Activated CD8-positive, alpha-beta memory T cell treated with anti-CD3 and anti-CD28 coated beads for 24 hours (primary cell): Measurements from ENCODE around the gene IL24.

Experiments
- DNase-seq: peaks from one replicate; pipeline ENCODE4 v3.0.0-alpha.2; 2020

The IL24 gene

GRCh38 chr1:206882555-206882954 is 14.7 kb upstream of the IL24 start:
- no peak for DNase-seq

- DNase-seq, result no peak
These were observed 14.1 kb upstream of the IL24 start for GRCh38 chr1:206883160-206883559.

GRCh38 chr1:206883876-206884275 is 13.4 kb upstream of the IL24 start:
- DNase-seq, result no peak

GRCh38 chr1:206885341-206886060 is 11.7 kb upstream of the IL24 start:
- no peak for DNase-seq

GRCh38 chr1:206886831-206887230 is 10.4 kb upstream of the IL24 start:
- DNase-seq, result no peak

GRCh38 chr1:206887701-206888100 is 9.5 kb upstream of the IL24 start:
- DNase-seq, result no peak

GRCh38 chr1:206890125-206891060 is 6.8 kb upstream of the IL24 start:
- DNase-seq, result no peak

- no peak for DNase-seq
These were observed 5.8 kb upstream of the IL24 start for GRCh38 chr1:206891412-206891811.

GRCh38 chr1:206892351-206892984 is 4.8 kb upstream of the IL24 start:
- DNase-seq, result no peak

GRCh38 chr1:206893380-206893779 is 3.9 kb upstream of the IL24 start:
- no peak for DNase-seq

- no peak for DNase-seq
These were observed 1.9 kb upstream of the IL24 start for GRCh38 chr1:206895325-206895724.

- DNase-seq, result no peak
These were observed 1.4 kb upstream of the IL24 start for GRCh38 chr1:206895837-206896242.

GRCh38 chr1:206896261-206896660 is 982 bp upstream of the IL24 start:
- DNase-seq, result no peak

- DNase-seq, result no peak
These were observed 1.1 kb downstream of the IL24 start for GRCh38 chr1:206898089-206898914.

GRCh38 chr1:206898915-206899431 is 1.7 kb downstream of the IL24 start:
- DNase-seq, result no peak

- no peak for DNase-seq
These were observed 2.5 kb downstream of the IL24 start for GRCh38 chr1:206899717-206900116.

- no peak for DNase-seq
These were observed 2.9 kb downstream of the IL24 start for GRCh38 chr1:206900149-206900548.

GRCh38 chr1:206901944-206902343 is 4.7 kb downstream of the IL24 start:
- DNase-seq, result no peak

GRCh38 chr1:206902702-206903101 is 5.5 kb downstream of the IL24 start:
- DNase-seq, result no peak

GRCh38 chr1:206903687-206904086 is 6.4 kb downstream of the IL24 start:
- DNase-seq, result no peak

GRCh38 chr1:206904423-206905142 is 7.3 kb downstream of the IL24 start:
- DNase-seq, result no peak
